ENCODE results near the gene OR7C1.

- TF ChIP-seq CTCF (conservative IDR thresholded peaks at IDR 0.05) (no peak), EZH2 (IDR thresholded peaks at IDR 0.05; ENCODE audit: low read depth) (no peak)
Observed at GRCh38 chr19:14837391-14837790, 2.4 kb upstream of the OR7C1 start.

Data from PC-9 (cell line).